HEK293 (cell line): ENCODE measurements around the gene RPS6KC1.

Experiments used
- REPIN1 ChIP-seq: fragments of 450-650 bp; formaldehyde crosslinking; IDR thresholded peaks from 2 replicates; pipeline ENCODE4 v1.5.1; 2017; ENCODE audit warnings: missing biosample characterization, missing genetic modification characterization, low read depth
- TCF7L2 ChIP-seq: IDR thresholded peaks from 2 replicates; pipeline ENCODE4 v1.6.1; 2011; ENCODE audit warnings: low read depth, mild to moderate bottlenecking, inconsistent platforms, low read length, moderate library complexity, borderline replicate concordance
- ZBTB21 ChIP-seq: fragments of 450-650 bp; formaldehyde crosslinking; IDR thresholded peaks from 2 replicates; pipeline ENCODE4 v1.5.1; 2017; ENCODE audit warnings: missing biosample characterization, missing genetic modification characterization
- ZBTB44 ChIP-seq: fragments of 450-650 bp; IDR thresholded peaks from 2 replicates; pipeline ENCODE4 v1.5.1; 2018; ENCODE audit warnings: missing biosample characterization, mild to moderate bottlenecking, missing genetic modification characterization
- ZNF10 ChIP-seq: fragments of 450-650 bp; formaldehyde crosslinking; IDR thresholded peaks from 2 replicates; pipeline ENCODE4 v1.5.1; 2017; ENCODE audit warnings: missing biosample characterization, missing genetic modification characterization
- ZNF121 ChIP-seq: fragments of 450-650 bp; formaldehyde crosslinking; IDR thresholded peaks from 2 replicates; pipeline ENCODE4 v1.5.1; 2016; ENCODE audit warnings: missing biosample characterization, missing genetic modification characterization
- ZNF133 ChIP-seq: fragments of 450-650 bp; formaldehyde crosslinking; IDR thresholded peaks from 2 replicates; pipeline ENCODE4 v1.5.1; 2016; ENCODE audit warnings: missing biosample characterization, missing genetic modification characterization
- ZNF214 ChIP-seq: fragments of 450-650 bp; formaldehyde crosslinking; IDR thresholded peaks from 2 replicates; pipeline ENCODE4 v1.5.1; 2017; ENCODE audit warnings: missing biosample characterization, mild to moderate bottlenecking, missing genetic modification characterization, borderline replicate concordance
- ZNF529 ChIP-seq: fragments of 450-650 bp; formaldehyde crosslinking; IDR thresholded peaks from 2 replicates; pipeline ENCODE4 v1.5.1; 2017; ENCODE audit warnings: missing genetic modification characterization, missing biosample characterization; ENCODE audit not compliant: insufficient replicate concordance
- ZNF548 ChIP-seq: fragments of 450-650 bp; formaldehyde crosslinking; IDR thresholded peaks from 2 replicates; pipeline ENCODE4 v1.5.1; 2016; ENCODE audit warnings: missing biosample characterization, missing genetic modification characterization
- ZNF585B ChIP-seq: fragments of 450-650 bp; formaldehyde crosslinking; IDR thresholded peaks from 2 replicates; pipeline ENCODE4 v1.5.1; 2016; ENCODE audit warnings: missing biosample characterization, missing genetic modification characterization
- ZNF654 ChIP-seq: fragments of 450-650 bp; formaldehyde crosslinking; IDR thresholded peaks from 2 replicates; pipeline ENCODE4 v1.5.1; 2016; ENCODE audit warnings: low read depth, missing biosample characterization, missing genetic modification characterization
- TF ChIP-seq, protein P1 (sequence below): fragments of 450-650 bp; formaldehyde crosslinking; IDR thresholded peaks from 2 replicates; pipeline ENCODE4 v1.5.1; 2016; ENCODE audit warnings: missing biosample characterization, missing genetic modification characterization
- TF ChIP-seq, protein P2 (sequence below): fragments of 450-650 bp; IDR thresholded peaks from 2 replicates; pipeline ENCODE4 v1.5.1; 2018; ENCODE audit warnings: missing biosample characterization, missing genetic modification characterization

DNA sequence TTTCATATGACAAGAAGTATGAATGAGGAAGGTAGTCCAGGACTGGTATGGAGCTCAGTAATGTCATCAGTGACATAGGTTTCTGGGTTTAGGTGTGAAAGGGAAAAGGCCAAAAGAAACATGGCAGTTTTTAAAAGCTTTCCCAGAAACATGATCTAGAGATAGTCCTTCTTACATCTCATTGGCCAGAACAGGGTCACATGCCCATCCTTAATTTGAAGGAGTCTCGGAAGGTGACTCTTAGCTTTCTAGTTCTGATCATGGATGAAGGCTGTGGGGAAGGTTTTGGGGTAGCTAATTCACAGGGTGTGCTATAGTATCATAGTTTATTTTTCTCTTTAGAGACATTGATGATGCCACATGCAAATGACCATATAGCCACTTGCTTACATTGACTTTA, 55.3 kb downstream of the RPS6KC1 start:
- TF ChIP-seq ZNF585B (no peak), ZNF548 (tag by site-specific recombination) (no peak), ZNF121 (tag by site-specific recombination) (no peak), ZNF133 (tag by site-specific recombination) (no peak), REPIN1 (tag by site-specific recombination) (no peak), ZBTB21 (tag by site-specific recombination) (no peak), TCF7L2 (no peak), ZNF214 (no peak), ZNF10 (tag by site-specific recombination) (no peak), ZNF654 (tag by site-specific recombination) (no peak), ZBTB44 (tag by site-specific recombination) (no peak), ZNF529 (no peak)
- TF ChIP-seq, protein P1, sequence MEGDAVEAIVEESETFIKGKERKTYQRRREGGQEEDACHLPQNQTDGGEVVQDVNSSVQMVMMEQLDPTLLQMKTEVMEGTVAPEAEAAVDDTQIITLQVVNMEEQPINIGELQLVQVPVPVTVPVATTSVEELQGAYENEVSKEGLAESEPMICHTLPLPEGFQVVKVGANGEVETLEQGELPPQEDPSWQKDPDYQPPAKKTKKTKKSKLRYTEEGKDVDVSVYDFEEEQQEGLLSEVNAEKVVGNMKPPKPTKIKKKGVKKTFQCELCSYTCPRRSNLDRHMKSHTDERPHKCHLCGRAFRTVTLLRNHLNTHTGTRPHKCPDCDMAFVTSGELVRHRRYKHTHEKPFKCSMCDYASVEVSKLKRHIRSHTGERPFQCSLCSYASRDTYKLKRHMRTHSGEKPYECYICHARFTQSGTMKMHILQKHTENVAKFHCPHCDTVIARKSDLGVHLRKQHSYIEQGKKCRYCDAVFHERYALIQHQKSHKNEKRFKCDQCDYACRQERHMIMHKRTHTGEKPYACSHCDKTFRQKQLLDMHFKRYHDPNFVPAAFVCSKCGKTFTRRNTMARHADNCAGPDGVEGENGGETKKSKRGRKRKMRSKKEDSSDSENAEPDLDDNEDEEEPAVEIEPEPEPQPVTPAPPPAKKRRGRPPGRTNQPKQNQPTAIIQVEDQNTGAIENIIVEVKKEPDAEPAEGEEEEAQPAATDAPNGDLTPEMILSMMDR, result no peak
- TF ChIP-seq, protein P2, sequence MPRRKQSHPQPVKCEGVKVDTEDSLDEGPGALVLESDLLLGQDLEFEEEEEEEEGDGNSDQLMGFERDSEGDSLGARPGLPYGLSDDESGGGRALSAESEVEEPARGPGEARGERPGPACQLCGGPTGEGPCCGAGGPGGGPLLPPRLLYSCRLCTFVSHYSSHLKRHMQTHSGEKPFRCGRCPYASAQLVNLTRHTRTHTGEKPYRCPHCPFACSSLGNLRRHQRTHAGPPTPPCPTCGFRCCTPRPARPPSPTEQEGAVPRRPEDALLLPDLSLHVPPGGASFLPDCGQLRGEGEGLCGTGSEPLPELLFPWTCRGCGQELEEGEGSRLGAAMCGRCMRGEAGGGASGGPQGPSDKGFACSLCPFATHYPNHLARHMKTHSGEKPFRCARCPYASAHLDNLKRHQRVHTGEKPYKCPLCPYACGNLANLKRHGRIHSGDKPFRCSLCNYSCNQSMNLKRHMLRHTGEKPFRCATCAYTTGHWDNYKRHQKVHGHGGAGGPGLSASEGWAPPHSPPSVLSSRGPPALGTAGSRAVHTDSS (tag by site-specific recombination), result no peak
